NOMO-1 treated with DMSO at 0.1 percent for 48 hours (cell line): ENCODE results near the gene FBXL16.

Experiments
- DNase-seq: peaks from one replicate; lab custom pipeline; 2025; ENCODE audit not compliant: unreplicated experiment; lab: John Stamatoyannopoulos, UW

FBXL16 gene

DNA sequence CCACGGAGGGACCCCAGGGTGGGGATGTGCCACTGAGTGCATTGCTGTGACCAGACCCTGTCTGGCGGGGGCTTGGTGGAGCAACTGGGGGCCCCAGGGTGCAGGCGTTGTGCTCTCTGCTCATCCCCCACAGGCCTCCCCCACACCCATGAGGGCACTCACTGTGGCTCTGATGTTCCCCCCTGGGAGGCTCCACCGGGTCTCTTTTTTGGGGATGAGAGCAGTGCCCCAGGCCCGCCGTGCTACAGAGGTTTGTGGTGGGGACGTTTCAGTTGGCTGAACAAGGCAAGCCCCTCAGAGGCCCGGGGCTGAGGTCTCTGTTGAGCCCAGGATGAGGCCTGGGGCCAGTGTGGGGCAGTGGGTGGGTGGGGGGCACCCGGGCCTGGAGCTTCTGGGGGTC lies 18.1 kb upstream of the FBXL16 start:
- DNase-seq, result no peak

DNA sequence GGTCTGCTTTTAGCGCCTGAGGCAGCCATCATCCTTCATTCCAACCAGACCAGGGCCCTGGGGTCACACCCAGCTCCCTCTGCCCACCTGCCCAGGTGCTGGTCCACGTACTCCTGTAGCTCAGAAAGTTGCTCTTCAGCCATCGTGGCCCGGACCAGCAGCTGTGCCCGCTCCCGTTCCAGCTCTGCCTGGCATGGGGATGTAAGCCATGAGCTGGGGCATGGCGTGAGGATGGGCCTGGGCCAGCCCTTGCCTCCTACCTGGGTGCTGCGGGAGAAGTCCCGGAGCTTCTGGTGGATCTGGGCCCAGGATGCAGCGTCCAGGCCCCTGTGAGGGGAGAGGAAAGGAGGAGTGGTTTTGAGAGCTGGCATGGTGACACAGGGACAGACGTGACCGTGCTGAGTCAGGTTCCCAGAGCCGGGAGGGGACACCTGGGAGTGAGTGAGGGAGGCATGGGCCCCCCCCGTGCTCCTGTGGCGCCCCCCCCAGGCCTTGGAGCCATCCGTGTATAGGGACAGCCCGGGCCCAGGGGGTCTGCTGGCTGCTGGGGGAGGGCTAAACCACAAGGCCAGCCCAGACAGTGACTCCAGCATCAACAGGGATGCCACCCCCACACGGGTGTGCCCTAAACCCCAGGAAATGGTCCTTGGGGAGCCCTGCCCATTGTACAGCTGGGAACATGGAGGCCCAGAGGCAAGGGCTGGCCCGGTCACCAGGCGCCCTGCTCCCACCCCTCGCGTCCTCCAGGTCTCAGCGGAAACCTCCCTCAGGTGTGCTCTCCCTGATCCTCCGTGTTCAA lies 17.4 kb upstream of the FBXL16 start:
- DNase-seq, result no peak

DNA sequence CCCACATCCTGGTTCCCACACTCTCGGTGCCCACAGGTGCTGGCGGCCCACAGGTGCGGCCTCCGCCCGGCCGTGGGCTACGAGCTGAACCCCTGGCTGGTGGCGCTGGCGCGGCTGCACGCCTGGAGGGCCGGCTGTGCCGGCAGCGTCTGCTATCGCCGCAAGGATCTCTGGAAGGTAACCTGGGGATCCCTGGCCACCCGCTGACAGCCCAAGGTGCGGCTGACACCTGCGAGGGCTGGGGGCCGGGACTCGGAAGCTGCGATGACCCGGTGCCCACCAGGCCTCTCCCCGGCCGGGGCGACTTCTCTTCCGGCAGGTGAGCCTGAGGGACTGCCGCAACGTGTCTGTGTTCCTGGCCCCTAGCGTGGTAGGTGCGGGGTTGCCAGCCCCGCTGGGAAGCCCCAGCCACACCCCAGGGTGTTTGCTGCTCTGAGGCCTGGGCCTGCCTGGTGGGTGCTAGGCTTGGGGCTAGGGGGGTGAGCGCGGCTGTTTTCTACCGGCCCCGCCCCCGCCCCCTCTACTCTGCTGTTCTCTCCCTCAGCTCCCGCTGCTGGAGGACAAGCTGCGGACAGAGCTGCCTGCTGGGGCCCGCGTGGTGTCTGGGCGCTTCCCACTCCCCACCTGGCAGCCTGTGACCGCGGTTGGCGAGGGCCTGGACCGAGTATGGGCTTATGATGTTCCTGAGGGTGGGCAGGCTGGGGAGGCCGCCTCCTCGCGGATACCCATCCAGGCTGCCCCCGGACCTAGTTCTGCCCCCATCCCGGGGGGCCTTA lies 16.4 kb upstream of the FBXL16 start:
- DNase-seq, result no peak

DNA sequence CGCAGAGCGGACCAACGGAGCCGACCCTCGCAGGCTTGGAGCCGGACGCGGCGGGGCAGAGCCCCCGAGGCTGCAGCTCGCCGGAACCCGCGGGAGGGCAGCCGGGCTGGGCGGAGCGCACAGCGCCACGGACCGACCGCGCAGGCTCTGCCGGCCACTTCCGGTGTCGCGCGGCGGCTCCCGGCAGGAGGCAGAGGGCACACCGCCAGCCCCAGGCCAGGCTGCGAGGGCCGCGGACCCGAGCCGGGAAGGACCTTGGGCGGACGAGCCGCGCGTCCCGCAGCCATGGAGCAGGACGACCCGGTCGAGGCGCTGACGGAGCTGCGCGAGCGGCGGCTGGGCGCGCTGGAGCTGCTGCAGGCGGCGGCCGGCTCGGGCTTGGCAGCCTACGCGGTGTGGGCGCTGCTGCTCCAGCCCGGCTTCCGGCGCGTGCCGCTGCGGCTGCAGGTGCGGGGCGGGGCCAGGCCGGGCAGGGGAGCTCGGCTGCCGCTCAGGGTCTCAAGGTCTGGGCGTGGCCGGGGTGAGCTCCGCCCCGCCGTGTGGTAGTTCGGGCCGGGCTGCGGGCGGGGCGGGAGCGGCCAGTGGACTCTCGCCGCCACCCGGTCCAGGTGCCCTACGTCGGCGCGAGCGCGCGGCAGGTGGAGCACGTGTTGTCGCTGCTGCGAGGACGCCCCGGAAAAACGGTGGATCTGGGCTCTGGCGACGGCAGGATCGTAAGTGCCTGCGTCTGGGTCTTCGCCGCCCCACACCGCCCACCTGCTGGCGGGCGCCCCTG lies 15.6 kb upstream of the FBXL16 start, which contains the start of gene ANTKMT:
Gene ANTKMT (plus strand): TSS at position 157 of the 775 bp plus-strand sequence. CDS start 129 bp downstream, at position 286.
- DNase-seq, result peak; percentile 81

DNA sequence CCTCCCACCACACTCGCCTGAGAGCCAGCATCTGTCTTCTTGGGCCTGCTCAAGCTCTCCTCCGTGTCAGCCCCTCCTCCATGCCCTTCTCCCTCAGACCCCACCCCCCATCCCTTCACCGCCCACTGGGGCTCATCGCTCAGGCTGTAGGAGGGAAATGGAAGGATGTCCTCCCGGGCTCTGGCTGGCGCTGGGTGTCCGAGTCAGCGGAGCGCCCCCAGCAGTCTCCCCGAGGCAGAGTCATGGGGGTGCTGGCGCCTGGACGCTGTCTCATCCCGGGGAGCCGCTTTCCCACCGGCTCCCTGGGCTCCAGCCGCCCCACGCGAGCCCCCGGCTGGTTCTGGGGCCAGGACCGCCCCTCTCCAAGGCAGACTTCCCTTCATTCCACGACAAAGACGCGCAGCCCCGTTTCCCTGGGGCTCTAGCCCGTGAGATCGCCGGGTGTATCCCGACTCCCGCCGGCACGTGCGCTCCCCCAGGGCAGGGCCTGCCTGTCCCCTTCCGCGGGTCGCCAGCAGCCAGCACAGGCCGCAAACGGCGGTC lies 14.9 kb upstream of the FBXL16 start:
- DNase-seq, result no peak

DNA sequence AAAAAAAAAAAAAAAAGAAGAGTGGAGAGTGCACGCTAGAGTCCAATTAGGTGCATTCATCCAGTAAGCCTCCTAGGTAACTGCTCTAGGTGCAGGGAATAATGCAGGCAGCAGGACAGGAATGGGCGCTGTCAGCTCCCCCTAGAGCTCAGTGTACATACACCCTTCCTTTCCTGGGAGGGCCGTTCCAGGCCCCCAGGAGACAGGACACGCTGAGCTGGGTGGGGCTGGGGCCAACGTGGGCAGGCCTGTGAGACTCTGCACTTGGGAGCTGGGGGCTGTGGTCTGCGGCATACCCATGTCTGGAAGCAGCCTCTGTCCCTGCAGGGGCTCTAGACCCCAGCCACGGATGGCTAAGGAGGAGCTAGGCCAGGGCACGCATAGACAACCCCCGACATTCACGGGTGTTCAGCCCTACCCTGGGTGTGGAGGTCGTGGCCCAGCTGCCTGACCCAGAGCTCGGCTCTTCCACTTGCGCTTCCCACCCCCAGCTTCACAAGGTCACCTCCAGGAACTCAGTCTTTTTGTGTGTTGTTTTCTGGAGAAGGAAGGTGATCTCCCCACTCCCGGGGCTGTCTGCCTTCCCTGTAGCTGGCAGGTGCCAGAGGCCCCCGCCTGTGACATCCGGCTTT lies 14.3 kb upstream of the FBXL16 start:
- no peak for DNase-seq

DNA sequence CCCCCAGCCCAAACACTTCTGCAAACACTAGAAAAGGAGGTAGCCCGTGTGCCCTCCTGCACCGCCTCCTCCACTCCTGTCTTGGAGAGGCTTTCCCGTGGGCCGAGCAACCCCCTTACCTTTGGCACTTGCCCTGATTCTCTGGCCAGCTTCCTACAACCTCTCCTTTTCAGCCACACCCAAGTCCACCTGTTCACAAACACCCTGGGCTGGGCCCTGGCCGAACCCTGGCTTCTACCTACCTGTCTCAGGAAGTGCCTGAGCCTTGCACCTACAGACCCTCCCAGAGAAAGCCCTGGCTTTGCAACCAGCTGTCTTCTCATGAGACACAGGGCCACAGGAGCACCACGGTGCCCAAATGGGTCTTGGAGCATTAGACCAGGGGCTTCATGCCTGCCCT lies 13.3 kb upstream of the FBXL16 start:
- DNase-seq, result no peak

DNA sequence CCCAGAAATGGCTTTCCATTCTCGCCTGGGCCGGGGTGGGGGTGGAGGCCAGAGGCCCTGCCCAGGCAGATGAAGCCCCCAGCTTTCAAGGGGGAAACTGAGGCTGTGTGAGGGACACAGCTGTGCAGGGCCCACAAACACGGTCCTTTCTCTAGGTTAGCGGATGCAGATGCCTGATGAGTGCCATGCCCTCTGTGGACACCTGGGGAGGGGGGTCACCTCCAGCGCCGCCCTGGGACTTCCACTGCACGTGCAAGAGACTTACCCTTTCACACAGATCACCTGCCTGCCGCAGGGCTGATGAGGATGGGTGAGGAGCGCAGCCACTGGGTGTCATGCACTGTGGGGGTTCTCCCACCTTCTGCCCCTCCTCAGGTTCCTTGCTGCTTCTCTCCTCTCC lies 12.8 kb upstream of the FBXL16 start:
- DNase-seq, result no peak

DNA sequence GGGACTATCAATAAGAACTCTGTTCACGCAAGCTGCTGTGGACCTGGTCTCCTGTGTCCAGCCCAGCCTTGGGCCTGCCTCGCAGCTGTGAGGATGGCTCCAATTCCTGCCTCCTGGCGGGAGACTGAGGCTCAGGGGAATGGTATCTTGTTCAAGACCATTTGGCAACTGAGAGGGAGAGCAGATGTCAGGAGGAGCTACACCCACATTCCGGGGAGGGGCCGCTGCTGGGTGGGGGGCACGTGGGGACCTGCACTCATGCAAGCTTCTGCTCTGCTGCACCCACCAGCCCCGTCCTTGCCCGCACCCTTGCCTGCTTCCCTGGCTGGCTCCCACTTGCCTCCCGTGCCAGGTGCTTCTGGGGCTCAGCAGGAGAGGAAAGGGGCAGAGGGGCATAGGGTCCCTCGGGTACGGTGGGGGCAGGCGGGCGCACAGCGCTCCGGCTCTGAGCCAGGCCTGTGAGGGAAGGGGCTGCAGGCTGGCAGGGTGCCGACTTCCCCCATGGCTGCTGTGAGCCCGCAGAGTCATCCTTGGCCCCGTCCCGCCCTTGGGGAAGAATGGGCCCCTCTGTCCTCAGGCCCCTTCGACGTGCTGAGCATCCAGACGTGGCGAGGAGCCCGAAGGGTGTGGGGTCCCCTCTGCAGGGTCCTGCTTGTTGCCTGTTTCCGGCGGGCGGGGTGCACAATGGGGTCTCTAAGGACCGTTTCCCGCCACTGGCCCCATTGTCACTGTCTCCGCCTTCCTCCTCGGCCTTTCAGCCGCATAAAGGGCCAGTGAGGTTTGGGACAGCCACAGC lies 12.0 kb upstream of the FBXL16 start:
- DNase-seq, result no peak

DNA sequence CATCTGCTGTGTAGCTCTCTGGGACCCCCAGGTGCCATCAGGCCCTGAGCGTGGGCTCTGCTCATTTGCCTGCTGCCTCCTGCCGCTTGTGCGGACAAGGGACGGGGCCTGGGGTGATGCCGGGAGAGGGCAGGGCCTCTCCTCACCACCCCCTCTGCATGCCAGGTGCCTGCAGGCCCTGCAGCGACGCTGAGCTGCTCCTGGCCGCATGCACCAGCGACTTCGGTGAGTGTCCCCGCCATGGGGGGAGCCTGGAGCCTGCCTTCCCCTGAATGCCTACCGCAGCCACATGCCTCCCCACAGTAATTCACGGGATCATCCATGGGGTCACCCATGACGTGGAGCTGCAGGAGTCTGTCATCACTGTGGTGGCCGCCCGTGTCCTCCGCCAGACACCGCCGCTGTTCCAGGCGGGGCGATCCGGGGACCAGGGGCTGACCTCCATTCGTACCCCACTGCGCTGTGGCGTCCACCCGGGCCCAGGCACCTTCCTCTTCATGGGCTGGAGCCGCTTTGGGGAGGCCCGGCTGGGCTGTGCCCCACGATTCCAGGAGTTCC lies 11.2 kb upstream of the FBXL16 start:
- no peak for DNase-seq

DNA sequence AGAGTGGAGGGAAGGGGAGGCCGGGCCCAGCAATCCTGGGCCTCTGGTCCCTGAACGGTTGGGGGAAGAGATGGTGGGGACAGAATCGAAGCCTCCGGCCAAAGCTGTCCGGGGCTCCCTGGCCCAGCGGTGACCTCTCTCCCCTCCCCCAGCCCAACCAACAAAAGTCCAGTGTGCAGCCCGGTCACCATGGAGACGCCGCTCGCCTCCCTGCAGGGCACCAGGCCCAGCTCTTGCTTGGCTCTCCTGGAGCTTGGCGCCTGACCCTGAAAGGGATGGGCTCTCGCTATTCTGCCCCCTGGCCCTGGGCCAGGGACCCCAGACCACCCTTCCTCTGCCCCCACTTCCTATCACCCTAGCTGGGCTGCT lies 10.6 kb upstream of the FBXL16 start:
- no peak for DNase-seq

DNA sequence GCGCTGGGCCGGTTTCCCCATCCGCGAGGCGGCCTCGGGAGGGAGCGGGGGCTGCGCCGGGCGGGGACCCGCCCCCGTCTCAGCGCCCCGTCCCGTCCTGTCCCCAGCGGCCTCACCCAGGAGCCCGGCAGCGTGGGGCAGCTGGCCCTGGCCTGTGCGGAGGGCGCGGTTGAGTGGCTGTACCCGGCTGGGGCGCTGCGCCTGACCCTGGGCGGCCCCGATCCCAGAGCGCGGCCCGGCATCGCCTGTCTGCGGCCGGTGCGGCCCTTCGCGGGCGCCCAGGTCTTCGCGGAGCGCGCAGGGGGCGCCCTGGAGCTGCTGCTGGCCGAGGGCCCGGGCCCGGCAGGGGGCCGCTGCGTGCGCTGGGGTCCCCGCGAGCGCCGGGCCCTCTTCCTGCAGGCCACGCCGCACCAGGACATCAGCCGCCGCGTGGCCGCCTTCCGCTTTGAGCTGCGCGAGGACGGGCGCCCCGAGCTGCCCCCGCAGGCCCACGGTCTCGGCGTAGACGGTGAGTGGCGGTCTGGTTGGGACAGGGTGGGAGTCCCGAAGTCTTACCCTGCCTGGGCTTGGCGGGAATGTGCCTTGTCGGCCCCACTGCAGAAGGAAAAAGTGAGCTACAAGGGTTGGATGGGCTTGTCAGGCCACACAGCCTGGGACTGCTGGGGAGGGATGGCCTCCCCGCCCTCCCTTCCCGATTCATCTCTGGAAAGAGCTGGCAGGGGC lies 10.0 kb upstream of the FBXL16 start:
- DNase-seq, result peak; percentile 17

DNA sequence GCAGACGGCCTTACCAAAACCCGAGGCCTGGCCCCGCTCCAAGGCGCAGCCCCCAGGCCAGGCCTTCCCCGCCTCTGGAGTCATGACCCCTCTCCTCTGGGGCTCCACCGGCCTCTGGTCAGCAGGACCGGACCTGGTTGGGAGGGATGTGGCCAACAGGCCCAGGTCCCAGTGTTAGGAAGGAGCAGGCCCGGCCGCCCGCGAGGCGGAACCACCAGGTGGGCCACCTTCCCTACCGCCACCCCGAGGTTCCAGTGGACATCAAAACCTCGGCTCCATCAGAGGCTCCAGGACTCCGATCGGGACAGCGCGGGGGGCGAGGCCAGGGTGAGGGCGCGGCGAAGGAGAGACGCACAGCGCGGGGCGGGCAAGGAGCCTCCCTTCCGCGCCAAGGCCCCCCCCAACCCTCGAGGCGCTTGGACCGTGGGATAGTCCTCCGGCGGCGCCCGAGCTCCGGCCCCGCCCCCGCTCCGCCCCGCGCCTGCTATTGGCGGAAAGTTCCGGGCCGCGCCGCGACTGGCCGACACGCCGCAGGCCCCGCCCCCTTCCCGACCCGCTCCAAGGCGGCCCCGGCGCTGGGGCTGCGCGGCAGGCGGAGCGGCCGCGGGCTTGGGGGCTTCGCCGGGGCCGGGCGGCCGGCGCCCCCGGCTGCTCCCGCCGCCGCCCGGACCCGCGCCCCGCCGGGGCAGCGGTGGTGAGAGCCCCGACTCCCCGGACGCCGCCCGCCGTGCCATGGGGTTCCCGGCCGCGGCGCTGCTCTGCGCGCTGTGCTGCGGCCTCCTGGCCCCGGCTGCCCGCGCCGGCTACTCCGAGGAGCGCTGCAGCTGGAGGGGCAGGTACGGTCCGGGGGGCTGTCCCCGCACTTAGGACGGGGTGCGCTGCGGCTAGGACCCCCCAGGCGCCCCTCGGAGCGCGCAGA lies 9.2 kb upstream of the FBXL16 start, which contains the start of gene METRN:
Gene METRN (plus strand): TSS at position 561 of the 919 bp plus-strand sequence. CDS start 172 bp downstream, at position 733.
- DNase-seq, result peak; percentile 73

DNA sequence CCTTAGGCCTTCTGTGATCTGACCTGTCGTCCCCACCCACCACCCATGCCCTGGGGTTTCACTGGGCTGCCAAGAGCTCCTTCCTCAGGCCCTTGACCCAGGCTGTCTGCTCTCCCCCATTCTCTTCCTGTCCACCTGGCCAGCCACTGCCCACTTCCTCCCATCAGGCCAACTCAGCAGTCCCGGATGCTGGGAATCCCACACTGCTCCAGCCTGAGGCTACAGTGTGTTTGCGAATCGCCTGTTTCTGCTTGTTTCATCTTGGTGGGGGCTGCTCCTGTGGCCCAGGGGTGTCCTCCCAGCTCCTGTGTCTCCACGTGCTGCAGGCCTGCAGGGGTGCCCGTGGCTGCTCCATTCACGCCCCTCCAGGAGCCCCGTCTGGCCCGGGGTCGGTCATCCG lies 8.5 kb upstream of the FBXL16 start:
- DNase-seq, result no peak

DNA sequence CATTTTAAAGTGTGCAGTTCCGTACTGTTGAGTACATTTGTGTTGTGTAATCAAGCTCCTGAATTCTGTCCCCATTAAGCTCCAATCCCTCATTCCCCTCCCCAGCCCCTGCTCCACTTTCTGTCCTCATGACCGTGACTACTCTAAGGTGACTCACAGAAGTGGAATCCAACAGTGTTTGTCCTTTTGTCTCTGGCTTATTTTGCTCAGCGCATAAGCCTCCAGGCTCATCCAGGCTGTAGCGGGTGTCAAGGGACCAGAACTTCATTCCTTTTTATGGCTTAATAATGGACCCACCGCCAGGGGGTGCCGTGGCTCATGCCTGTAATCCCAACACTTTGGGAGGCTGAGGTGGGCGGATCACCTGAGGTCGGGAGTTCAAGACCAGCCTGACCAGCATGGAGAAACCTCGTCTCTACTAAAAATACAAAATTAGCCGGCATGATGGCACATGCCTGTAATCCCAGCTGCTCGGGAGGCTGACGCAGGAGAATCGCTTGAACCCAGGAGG lies 7.2 kb upstream of the FBXL16 start:
- peak; percentile 36 for DNase-seq

DNA sequence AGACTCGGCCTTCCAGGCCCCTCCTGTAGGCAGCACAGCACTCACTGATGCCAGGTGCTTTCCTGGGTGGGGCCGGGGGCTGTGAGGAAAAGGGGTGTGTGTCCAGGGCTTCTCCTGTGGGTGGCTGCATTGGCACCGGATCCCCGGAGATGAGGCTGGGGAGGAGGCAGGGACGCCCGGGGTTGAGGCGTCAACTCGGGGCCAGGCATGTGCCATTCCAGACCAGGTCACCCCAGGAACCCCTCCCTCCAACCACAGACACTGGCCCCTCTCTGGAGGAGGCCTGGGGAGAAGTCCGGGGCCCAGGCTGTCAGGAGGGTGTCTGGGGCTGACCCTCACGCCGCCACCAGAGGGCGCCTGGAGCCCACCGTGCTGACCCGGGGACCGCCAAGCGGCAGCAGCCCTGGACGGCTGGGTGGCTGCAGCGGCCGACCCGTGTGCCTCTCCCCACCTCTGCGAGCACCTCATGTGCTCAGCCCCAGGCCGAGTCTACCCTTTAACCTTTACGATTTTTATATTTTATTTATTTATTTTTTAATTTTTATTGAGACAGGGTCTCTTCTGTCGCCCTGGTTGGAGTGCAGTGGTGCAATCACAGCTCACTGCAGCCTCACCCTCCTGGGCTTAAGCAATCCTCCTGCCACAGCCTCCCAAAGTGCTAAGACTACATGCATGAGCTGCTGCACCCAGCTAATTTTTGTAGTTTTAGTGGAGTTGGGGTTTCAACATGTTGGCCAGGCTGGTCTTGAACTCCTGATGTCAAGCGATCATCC lies 6.1 kb upstream of the FBXL16 start:
- DNase-seq, result peak; percentile 53

DNA sequence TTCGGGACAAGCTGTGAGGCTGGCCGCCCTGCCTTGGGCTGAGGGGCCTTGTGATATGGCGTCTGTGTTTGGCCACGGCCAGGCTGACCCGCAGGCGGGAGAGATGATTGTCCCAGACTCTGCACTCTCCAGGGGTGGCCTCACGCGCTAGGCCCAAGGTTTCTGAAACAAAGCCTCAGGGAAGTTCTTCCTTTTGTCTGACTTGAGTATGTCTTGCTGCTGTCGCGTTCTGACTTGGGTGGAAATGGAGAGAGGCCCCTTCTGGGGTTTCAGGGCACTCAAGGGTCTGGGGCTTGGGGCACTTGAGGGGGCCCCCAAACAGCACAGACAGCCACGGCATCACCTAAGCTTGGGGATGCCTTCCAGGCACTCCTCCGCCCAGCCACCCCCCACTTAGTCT lies 5.5 kb upstream of the FBXL16 start:
- DNase-seq, result no peak
